Measurements from ENCODE around the gene INPP5D. TPM values are rescaled to one million over a fixed set of nuclear protein-coding genes. Genes with fewer than 3 reads are reported as not detected.

Gene INPP5D
- polyA plus RNA-seq, 3 donors = 30.6 to 90.2 (median 54.8) TPM

GRCh38 chr2:233235977-233236376 is 175.8 kb downstream of the INPP5D start:
- intact Hi-C loops (cut with micrococcal nuclease) = no loop called here
- H3K4me1 Mint-ChIP-seq = peaks cover 30% of the 10 kb centered on the region

GRCh38 chr2:233236820-233237589 is 176.9 kb downstream of the INPP5D start:
- H3K27me3 ChIP-seq (ENCODE audit: control insufficient read depth in 2 of 2, insufficient read depth in 2 of 2, low read length in 2 of 2) = no peaks in the 10 kb centered on the region
- H4K20me1 ChIP-seq (ENCODE audit: insufficient read depth, low read length) = no peaks in the 10 kb centered on the region
- no peak overlapping the region for H3K4me2 ChIP-seq (replicated peaks; ENCODE audit: extremely low read depth, low read length, poor library complexity, severe bottlenecking)
- no peaks in the 10 kb centered on the region for H3K79me2 ChIP-seq (ENCODE audit: insufficient read depth, low read length)
- no peak for DNase-seq
- H3K4me1 ChIP-seq (ENCODE audit: control insufficient read depth in 1 of 2, insufficient read depth in 2 of 2, low read length in 2 of 2) = peaks cover 17 to 29% of the 10 kb centered on the region in 2 donors
- no peak overlapping the region for H3K9ac ChIP-seq (ENCODE audit: insufficient read depth, low read length, poor library complexity, severe bottlenecking)
- H3K4me3 ChIP-seq (replicated peaks in 1 of 3; ENCODE audit: low read depth in 2 of 3, low read length in 3 of 3) = no peak overlapping the region
- TF ChIP-seq CTCF (IDR thresholded peaks at IDR 0.05) = no peak
- peaks cover 0 to 4% of the 10 kb centered on the region in 2 donors for H3K36me3 Mint-ChIP-seq
- H3K36me3 ChIP-seq (replicated peaks in 1 of 2; ENCODE audit: control insufficient read depth in 1 of 2, insufficient read depth in 2 of 2, low read length in 2 of 2) = no peaks in the 10 kb centered on the region
- no peaks in the 10 kb centered on the region for H3K9me3 ChIP-seq (replicated peaks in 1 of 2; ENCODE audit: control insufficient read depth in 1 of 2, insufficient read depth in 1 of 2, low read length in 2 of 2)
- 100% methylated on average over 2 of the region's 7 CpGs for WGBS (ENCODE audit: insufficient coverage)
- H2AFZ ChIP-seq (ENCODE audit: insufficient read depth, low read depth, low read length, poor library complexity, severe bottlenecking) = no peak overlapping the region
- H3K27ac Mint-ChIP-seq = no peak overlapping the region
- peaks cover 0 to 17% (median 3%) of the 10 kb centered on the region in 7 donors for H3K9me3 Mint-ChIP-seq
- H3K27ac ChIP-seq (ENCODE audit: low read depth in 1 of 2, low read length in 2 of 2) = no peak overlapping the region
- H3K27me3 Mint-ChIP-seq (ENCODE audit: low read depth in 3 of 3) = peaks cover 2 to 5% (median 5%) of the 10 kb centered on the region in 3 donors
- peak overlapping the region in 1 of 2 donors; percentile 28 for H3K4me3 Mint-ChIP-seq
- H3K4me1 Mint-ChIP-seq = peaks cover 35% of the 10 kb centered on the region
- intact Hi-C loops (cut with micrococcal nuclease) = no loop called here

More at GRCh38 chr2:233235977-233236376, 175.8 kb downstream of the INPP5D start:
- TF ChIP-seq CTCF (IDR thresholded peaks at IDR 0.05) = no peak
- WGBS (ENCODE audit: insufficient coverage) = 100% methylated on average over 2 of the region's 9 CpGs
- Histone ChIP-seq H3K4me3 (replicated peaks in 1 of 3; ENCODE audit: low read depth in 2 of 3, low read length in 3 of 3) (no peak overlapping the region), H3K9me3 (replicated peaks in 1 of 2; ENCODE audit: control insufficient read depth in 1 of 2, insufficient read depth in 1 of 2, low read length in 2 of 2) (no peaks in the 10 kb centered on the region), H3K4me2 (replicated peaks; ENCODE audit: extremely low read depth, low read length, poor library complexity, severe bottlenecking) (no peak overlapping the region), H3K9ac (ENCODE audit: insufficient read depth, low read length, poor library complexity, severe bottlenecking) (no peak overlapping the region), H3K27me3 (ENCODE audit: control insufficient read depth in 2 of 2, insufficient read depth in 2 of 2, low read length in 2 of 2) (no peaks in the 10 kb centered on the region), H3K36me3 (replicated peaks in 1 of 2; ENCODE audit: control insufficient read depth in 1 of 2, insufficient read depth in 2 of 2, low read length in 2 of 2) (no peaks in the 10 kb centered on the region), H4K20me1 (ENCODE audit: insufficient read depth, low read length) (no peaks in the 10 kb centered on the region), H3K79me2 (ENCODE audit: insufficient read depth, low read length) (no peaks in the 10 kb centered on the region), H3K27ac (ENCODE audit: low read depth in 1 of 2, low read length in 2 of 2) (no peak overlapping the region), H3K4me1 (ENCODE audit: control insufficient read depth in 1 of 2, insufficient read depth in 2 of 2, low read length in 2 of 2) (peaks cover 8 to 27% of the 10 kb centered on the region in 2 donors), H2AFZ (ENCODE audit: insufficient read depth, low read depth, low read length, poor library complexity, severe bottlenecking) (no peak overlapping the region)
- peaks cover 0 to 4% of the 10 kb centered on the region in 2 donors for H3K36me3 Mint-ChIP-seq
- DNase-seq = no peak
- H3K27me3 Mint-ChIP-seq (ENCODE audit: low read depth in 3 of 3) = peaks cover 2 to 6% (median 5%) of the 10 kb centered on the region in 3 donors
- no peak overlapping the region for H3K27ac Mint-ChIP-seq
- no peak overlapping the region for H3K4me3 Mint-ChIP-seq
- peaks cover 0 to 13% (median 3%) of the 10 kb centered on the region in 7 donors for H3K9me3 Mint-ChIP-seq

Data from CD14-positive monocyte (primary cell).